GM13977 (cell line): ENCODE data around the gene SEMA4D.

ENCODE experiments used
- DNase-seq: peaks from one replicate; pipeline ENCODE4 v3.0.0; 2012; ENCODE audit warnings: low spot score
- in situ Hi-C: fragments of 300-500 bp; cut with MboI; formaldehyde crosslinking; loops from one replicate; pipeline ENCODE4 v1.12.0; 2022; ENCODE audit warnings: low sequenced_read_pairs, low pct_unique_long_range_greater_than_20kb, mixed read lengths, inconsistent platforms; ENCODE audit not compliant: unreplicated experiment
- TF ChIP-seq, protein P1 (sequence below): IDR thresholded peaks from 2 replicates; pipeline ENCODE4 v1.5.1; 2012; ENCODE audit warnings: mild to moderate bottlenecking, control low read depth; ENCODE audit not compliant: insufficient read depth; ENCODE audit errors: extremely low read depth, missing control alignments

The SEMA4D gene

DNA sequence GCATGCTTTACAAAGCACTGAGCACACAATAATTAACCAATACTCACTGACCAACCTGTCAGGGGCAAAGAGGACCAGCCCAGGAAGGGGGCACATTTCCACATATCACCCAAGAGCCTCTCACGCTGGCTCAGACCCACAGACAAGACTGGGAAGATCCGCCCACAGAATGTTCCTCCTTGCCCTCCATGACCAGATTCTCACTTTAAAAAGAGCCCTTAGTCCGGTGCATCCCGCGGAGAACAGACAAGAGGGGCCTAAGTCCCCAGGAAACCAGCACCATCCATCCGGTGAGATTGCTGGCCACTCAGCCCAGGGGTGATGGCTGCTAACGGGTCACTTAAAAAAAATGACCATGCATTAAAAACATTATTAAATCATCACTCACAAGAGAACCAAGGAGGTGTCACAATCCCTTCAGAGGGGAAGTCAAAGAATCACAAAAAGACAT, 32.9 kb downstream of the SEMA4D start:
- TF ChIP-seq, protein P1, sequence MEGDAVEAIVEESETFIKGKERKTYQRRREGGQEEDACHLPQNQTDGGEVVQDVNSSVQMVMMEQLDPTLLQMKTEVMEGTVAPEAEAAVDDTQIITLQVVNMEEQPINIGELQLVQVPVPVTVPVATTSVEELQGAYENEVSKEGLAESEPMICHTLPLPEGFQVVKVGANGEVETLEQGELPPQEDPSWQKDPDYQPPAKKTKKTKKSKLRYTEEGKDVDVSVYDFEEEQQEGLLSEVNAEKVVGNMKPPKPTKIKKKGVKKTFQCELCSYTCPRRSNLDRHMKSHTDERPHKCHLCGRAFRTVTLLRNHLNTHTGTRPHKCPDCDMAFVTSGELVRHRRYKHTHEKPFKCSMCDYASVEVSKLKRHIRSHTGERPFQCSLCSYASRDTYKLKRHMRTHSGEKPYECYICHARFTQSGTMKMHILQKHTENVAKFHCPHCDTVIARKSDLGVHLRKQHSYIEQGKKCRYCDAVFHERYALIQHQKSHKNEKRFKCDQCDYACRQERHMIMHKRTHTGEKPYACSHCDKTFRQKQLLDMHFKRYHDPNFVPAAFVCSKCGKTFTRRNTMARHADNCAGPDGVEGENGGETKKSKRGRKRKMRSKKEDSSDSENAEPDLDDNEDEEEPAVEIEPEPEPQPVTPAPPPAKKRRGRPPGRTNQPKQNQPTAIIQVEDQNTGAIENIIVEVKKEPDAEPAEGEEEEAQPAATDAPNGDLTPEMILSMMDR = no peak
- in situ Hi-C loops = no loop called here
- no peak for DNase-seq

DNA sequence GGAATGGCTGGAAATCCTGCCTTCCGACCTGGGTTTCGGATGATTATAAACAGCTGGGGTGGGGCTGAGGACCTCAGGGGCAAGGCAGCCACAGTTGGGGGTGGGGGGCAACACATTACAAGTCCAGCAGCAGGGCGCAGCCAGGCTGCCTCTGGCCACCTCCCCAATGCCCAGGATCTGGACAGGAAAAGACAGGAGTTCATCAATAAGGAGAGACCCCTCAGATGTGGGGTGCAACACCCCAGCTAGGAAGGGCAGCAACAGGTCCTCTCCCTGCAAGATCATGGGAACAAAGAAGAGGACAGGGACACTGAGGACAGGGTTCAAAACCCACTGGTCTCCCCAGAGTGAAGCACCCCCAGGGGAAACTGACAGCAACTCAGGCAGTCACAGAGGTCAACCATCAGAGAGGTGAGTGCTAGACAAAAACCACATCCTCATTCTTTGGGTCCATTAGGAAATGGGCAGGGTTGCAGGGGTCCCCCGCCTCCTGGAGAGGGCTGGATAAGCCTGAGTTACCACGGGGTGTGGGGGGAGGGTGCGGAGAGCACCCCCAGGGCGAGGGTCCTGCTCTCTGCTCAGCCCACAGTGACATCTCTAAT, 33.5 kb downstream of the SEMA4D start:
- TF ChIP-seq, protein P1 = no peak
- in situ Hi-C loops = no loop called here
- no peak for DNase-seq

DNA sequence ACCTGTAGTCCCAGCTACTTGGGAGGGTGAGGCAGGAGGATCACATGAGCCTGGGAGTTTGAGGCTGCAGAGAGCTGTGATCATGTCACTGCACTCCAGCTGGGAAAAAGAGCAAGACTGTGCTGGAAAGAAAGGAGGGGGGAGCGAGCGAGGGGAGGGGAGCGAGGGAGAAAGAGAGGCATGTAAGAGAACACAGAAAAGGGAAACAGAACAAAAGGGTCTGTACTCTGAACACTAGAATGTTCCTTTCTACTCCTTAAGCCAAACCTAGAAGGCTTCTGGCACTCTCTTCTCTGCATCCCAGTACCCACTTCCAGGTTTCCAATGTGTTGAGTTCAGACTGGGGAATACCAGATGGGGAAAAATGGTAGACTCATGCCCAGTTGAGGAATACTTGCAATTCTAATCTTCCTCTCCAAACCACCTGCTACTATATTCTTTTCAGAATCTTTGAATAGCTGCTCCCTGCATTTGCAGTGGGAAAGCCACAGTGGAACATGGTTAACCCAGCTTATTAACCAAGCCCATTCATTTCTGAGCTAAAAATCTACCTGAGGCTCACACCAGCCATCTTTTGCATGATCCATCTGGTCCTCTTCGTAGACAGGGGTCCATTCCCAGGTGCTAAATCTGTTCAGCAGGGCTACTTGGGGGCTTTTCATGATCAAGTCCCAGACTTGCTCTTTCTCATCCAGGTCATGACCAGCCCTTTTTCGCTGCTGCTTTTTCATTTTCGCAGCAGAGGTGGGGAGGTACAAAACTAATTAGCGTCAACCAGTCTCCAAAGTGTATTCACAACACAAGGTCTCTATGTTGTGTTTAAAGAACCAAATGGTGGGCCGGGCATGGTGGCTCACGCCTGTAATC, 34.9 kb downstream of the SEMA4D start:
- TF ChIP-seq, protein P1 = no peak
- DNase-seq = no peak
- in situ Hi-C loops = no loop called here

DNA sequence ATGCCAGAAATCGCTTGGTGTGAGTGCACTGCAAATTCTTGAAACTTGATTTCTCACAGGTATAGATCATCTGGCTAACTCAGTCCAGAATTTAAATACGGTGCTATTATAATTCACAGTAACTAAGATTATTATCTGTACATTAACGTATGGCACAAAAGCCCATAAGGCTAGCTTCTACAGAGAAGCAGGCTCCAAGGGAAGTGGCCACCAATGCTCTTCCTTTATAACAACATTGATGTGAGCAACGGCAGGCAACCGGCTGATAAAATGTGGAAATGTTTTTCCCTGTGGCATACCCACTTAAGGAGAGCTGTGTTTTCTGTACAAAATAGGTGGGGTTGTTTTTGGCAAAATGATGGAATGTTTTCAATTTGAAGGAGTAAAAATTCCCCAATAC, 35.7 kb downstream of the SEMA4D start:
- DNase-seq = no peak
- in situ Hi-C loops = no loop called here
- TF ChIP-seq, protein P1 = no peak

DNA sequence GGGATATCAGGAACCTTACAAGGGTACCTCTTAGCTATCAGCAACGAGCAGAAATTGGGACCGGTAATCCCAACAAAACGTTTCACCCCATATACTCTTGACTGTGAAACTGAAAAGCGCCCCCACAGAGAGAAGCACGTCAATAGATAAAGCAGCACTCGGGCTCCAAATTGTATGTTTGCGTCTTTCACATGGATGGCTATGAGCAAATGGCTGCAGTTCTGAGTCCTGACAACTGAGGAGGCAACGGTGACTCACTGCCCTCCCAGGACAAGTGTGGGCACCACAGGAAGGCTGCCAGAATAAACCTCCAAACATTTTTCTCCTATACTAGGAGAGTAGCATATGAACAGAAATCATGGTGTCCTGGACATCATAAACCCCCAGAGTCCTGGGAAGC, 36.6 kb downstream of the SEMA4D start:
- TF ChIP-seq, protein P1 = no peak
- no peak for DNase-seq
- in situ Hi-C loops = no loop called here

DNA sequence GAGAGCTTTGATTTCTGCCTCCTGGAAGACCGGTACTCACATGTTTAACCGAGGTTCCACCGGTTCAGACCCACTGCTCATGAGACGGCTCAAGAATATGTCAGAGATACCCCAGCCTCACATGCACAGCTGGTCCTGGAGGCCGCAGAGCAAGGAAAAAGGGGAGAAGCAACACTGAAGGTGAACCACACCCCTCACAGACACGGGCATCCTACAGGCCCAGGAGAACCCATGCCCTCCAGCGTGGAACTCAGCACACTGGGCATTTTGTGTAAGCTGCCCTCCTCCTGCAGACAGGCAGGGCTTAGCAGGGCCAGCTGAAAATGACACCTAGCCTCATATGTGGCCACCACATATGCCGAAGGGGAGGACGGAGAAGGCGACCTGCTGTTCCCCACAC, 37.4 kb downstream of the SEMA4D start:
- TF ChIP-seq, protein P1 = no peak
- DNase-seq = no peak
- in situ Hi-C loops = no loop called here
